Thyroid gland (tissue), 4 donors: ENCODE results near the gene AKR1A1.

ENCODE experiments used
- POLR2A ChIP-seq, 2 donors: fragments of 450-650 bp; IDR thresholded peaks; one replicate each; pipeline ENCODE4 v1.6.1; 2017; ENCODE audit warnings: antibody characterized with exemption in 2 of 2, mild to moderate bottlenecking in 2 of 2, moderate library complexity in 1 of 2
- TF ChIP-seq, protein P1 (sequence below), 6 experiments: fragments of 200-600 bp in 3 of 6; fragments of 450-650 bp in 3 of 6; sonication (generic) in 3 of 6; IDR thresholded peaks; one replicate each; pipeline ENCODE4 v1.5.1; 2016 to 2019; ENCODE audit warnings: antibody characterized with exemption in 6 of 6, mild to moderate bottlenecking in 2 of 6, inconsistent platforms in 1 of 6, moderate library complexity in 1 of 6

DNA sequence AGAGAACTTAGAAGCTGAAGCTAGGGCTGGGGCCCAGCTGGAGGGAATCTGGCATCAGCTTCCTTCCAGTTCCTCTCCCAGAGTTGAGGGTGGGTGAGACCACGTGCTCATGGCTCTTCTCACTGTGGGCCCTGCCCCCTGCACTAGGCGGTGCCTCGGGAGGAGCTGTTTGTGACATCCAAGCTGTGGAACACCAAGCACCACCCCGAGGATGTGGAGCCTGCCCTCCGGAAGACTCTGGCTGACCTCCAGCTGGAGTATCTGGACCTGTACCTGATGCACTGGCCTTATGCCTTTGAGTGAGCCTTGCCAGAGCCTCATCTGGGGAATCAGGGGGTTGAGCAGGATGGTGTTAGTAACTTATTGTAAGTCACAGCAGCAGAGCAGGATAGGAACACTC lies 16.1 kb downstream of the AKR1A1 start:
- TF ChIP-seq, protein P1, sequence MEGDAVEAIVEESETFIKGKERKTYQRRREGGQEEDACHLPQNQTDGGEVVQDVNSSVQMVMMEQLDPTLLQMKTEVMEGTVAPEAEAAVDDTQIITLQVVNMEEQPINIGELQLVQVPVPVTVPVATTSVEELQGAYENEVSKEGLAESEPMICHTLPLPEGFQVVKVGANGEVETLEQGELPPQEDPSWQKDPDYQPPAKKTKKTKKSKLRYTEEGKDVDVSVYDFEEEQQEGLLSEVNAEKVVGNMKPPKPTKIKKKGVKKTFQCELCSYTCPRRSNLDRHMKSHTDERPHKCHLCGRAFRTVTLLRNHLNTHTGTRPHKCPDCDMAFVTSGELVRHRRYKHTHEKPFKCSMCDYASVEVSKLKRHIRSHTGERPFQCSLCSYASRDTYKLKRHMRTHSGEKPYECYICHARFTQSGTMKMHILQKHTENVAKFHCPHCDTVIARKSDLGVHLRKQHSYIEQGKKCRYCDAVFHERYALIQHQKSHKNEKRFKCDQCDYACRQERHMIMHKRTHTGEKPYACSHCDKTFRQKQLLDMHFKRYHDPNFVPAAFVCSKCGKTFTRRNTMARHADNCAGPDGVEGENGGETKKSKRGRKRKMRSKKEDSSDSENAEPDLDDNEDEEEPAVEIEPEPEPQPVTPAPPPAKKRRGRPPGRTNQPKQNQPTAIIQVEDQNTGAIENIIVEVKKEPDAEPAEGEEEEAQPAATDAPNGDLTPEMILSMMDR (IDR thresholded peaks at IDR 0.05): no peak
- no peak for TF ChIP-seq POLR2A (IDR thresholded peaks at IDR 0.05)
